Mesenchymal stem cell (in vitro differentiated cells and primary cell): Measurements from ENCODE around the gene PIGV.

ENCODE experiments used
- DNase-seq: peaks from one replicate; pipeline ENCODE4 v3.0.0-alpha.2; 2013
- H2AFZ ChIP-seq: one replicate; pipeline ENCODE4 v1.6.1; 2013; ENCODE audit warnings: low read depth, mild to moderate bottlenecking, control low read depth, inconsistent platforms, low read length, moderate library complexity
- H2AK5ac ChIP-seq: 2 replicates; pipeline ENCODE4 v1.6.1; 2013; ENCODE audit warnings: low read length, moderate library complexity, mild to moderate bottlenecking, inconsistent platforms; ENCODE audit not compliant: severe bottlenecking
- H2BK120ac ChIP-seq: one replicate; pipeline ENCODE4 v1.6.1; 2013; ENCODE audit warnings: low read depth, mild to moderate bottlenecking, inconsistent platforms, low read length, moderate library complexity
- H2BK12ac ChIP-seq, 2 experiments: one replicate each; pipeline ENCODE4 v1.6.1; 2013; ENCODE audit warnings: inconsistent platforms in 2 of 2, low read length in 2 of 2, mild to moderate bottlenecking in 2 of 2, moderate library complexity in 2 of 2, control low read depth in 1 of 2
- H2BK15ac ChIP-seq: one replicate; pipeline ENCODE4 v1.6.1; 2013; ENCODE audit warnings: mild to moderate bottlenecking, low read depth, inconsistent platforms; ENCODE audit not compliant: poor library complexity, severe bottlenecking
- H2BK5ac ChIP-seq: 2 replicates; pipeline ENCODE4 v1.6.1; 2013; ENCODE audit warnings: low read depth, mild to moderate bottlenecking, low read length, control low read depth, inconsistent platforms; ENCODE audit not compliant: poor library complexity, severe bottlenecking
- H3K14ac ChIP-seq, 2 experiments: one replicate each; pipeline ENCODE4 v1.6.1; 2013; ENCODE audit warnings: inconsistent platforms in 2 of 2, low read length in 2 of 2, control low read depth in 1 of 2, mild to moderate bottlenecking in 1 of 2, moderate library complexity in 1 of 2
- H3K18ac ChIP-seq, 2 experiments: one replicate each; pipeline ENCODE4 v1.6.1; 2013; ENCODE audit warnings: inconsistent platforms in 2 of 2, low read length in 2 of 2, control low read depth in 1 of 2, low read depth in 1 of 2, mild to moderate bottlenecking in 1 of 2
- H3K23ac ChIP-seq, 2 experiments: one replicate each; pipeline ENCODE4 v1.6.1; 2013; ENCODE audit warnings: inconsistent platforms in 2 of 2, low read length in 2 of 2, mild to moderate bottlenecking in 2 of 2, moderate library complexity in 2 of 2, control low read depth in 1 of 2
- H3K27ac ChIP-seq: 2 replicates; pipeline ENCODE4 v1.5.1; 2013; ENCODE audit warnings: mild to moderate bottlenecking, moderate library complexity, low read length, control low read depth, inconsistent platforms; ENCODE audit not compliant: poor library complexity, severe bottlenecking
- H3K27me3 ChIP-seq, 2 experiments: 2 replicates each; pipeline versions ENCODE4 v1.6.1 to v1.7.0; 2013; ENCODE audit warnings: low read length in 2 of 2, mild to moderate bottlenecking in 2 of 2, moderate library complexity in 2 of 2, control low read depth in 1 of 2, inconsistent platforms in 1 of 2; ENCODE audit not compliant: control insufficient read depth in 1 of 2, insufficient read depth in 1 of 2
- H3K36me3 ChIP-seq, 2 experiments: 2 replicates each; pipeline versions ENCODE4 v1.6.1 to v1.7.0; 2013; ENCODE audit warnings: low read length in 2 of 2, control low read depth in 1 of 2, inconsistent platforms in 1 of 2, low read depth in 1 of 2, mild to moderate bottlenecking in 1 of 2; ENCODE audit not compliant: insufficient read depth in 2 of 2, control insufficient read depth in 1 of 2
- H3K4ac ChIP-seq, 2 experiments: one replicate each; pipeline ENCODE4 v1.6.1; 2013; ENCODE audit warnings: inconsistent platforms in 2 of 2, low read length in 2 of 2, mild to moderate bottlenecking in 2 of 2, moderate library complexity in 2 of 2, control low read depth in 1 of 2, low read depth in 1 of 2
- H3K4me1 ChIP-seq: 2 replicates; pipeline ENCODE4 v1.6.1; 2013; ENCODE audit warnings: low read depth, low read length, control low read depth; ENCODE audit not compliant: control insufficient read depth, insufficient read depth
- H3K4me2 ChIP-seq: 2 replicates; pipeline ENCODE4 v1.6.1; 2013; ENCODE audit warnings: low read length, mild to moderate bottlenecking, inconsistent platforms; ENCODE audit not compliant: poor library complexity, severe bottlenecking
- H3K4me3 ChIP-seq, 2 experiments: 2 replicates each; pipeline versions ENCODE4 v1.5.1 to v1.7.0; 2013; ENCODE audit warnings: low read length in 2 of 2, mild to moderate bottlenecking in 2 of 2, control low read depth in 1 of 2, low read depth in 1 of 2; ENCODE audit not compliant: insufficient read depth in 1 of 2
- H3K79me1 ChIP-seq: replicated peaks from 2 replicates; pipeline ENCODE4 v1.6.1; 2013; ENCODE audit warnings: mild to moderate bottlenecking, control low read depth, low read length, inconsistent platforms; ENCODE audit not compliant: poor library complexity, severe bottlenecking
- H3K9ac ChIP-seq: 2 replicates; pipeline ENCODE4 v1.7.0; 2013; ENCODE audit warnings: mild to moderate bottlenecking, low read length, moderate library complexity
- H3K9me3 ChIP-seq: 2 replicates; pipeline ENCODE4 v1.7.0; 2013; ENCODE audit warnings: mild to moderate bottlenecking, low read length; ENCODE audit not compliant: control insufficient read depth
- H4K8ac ChIP-seq: one replicate; pipeline ENCODE4 v1.6.1; 2013; ENCODE audit warnings: inconsistent platforms, mild to moderate bottlenecking, low read length, moderate library complexity
- H4K91ac ChIP-seq: one replicate; pipeline ENCODE4 v1.6.1; 2013; ENCODE audit warnings: mild to moderate bottlenecking, low read length, inconsistent platforms
- WGBS: methylation state at CpG from one replicate; pipeline ENCODE4 v1.1.7; 2013; ENCODE audit warnings: mixed read lengths; 5-methylcytosine and 5-hydroxymethylcytosine counted together

Gene PIGV

DNA sequence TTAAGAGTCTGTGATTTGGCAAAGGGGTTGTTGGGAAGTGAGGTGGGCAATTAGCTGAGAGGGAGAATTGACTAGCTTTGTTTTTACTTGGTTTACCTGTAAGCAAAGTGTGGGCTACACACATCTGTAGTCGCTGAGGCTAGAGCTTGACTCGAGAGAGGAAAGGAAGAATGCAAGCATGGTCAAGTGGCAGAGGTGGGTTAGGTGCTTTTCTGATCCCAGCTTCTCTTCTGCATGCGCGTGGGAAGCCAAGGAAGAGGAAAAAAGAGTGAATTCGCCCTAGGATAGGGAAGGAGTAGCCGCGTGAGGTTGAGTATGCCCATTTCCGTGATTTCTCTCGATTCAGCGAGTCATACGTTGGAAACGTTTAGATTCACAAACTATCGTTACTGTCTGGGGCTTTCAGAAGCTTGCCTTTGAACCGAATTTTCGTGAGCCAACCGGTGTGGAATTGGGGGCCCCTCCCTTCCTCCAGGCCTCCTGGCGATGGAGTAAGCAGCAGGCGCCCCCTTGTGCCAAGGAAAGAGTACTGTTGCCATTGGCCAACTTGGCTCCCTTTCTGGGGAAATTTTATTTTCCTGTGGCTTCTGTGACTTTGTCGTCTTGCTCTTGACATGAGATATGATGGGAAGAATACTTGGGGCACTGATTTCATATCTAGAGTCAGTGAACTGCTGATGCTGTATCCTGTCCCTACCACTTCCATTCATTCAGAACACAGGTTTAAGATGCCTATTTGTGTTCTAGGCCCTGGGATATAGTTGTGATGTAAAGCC is 1.3 kb downstream of the PIGV start:
- H2BK15ac ChIP-seq, result no peak overlapping the region
- peak; percentile 82 for DNase-seq
- H3K4me3 ChIP-seq, result peak overlapping the region in 1 of 2 experiments; percentile 83
- no peak overlapping the region for H2BK5ac ChIP-seq
- 9% methylated on average over 18 of the region's 19 CpGs for WGBS
- no peak overlapping the region for H4K8ac ChIP-seq
- H3K4ac ChIP-seq, result peak overlapping the region; percentile 41 to 99
- peak overlapping the region; percentile 80 for H2AK5ac ChIP-seq
- peak overlapping the region in 1 of 2 experiments; percentile 83 for H3K23ac ChIP-seq
- peak overlapping the region in 1 of 2 experiments; percentile 32 for H2BK12ac ChIP-seq
- no peaks in the 10 kb centered on the region for H3K9me3 ChIP-seq
- peak overlapping the region in 1 of 2 experiments; percentile 76 for H3K14ac ChIP-seq
- H4K91ac ChIP-seq, result peak overlapping the region; percentile 37
- H3K27me3 ChIP-seq, result no peaks in the 10 kb centered on the region
- H2AFZ ChIP-seq, result no peak overlapping the region
- peaks cover 22% of the 10 kb centered on the region for H3K4me1 ChIP-seq
- H2BK120ac ChIP-seq, result no peak overlapping the region
- peak overlapping the region; percentile 25 to 64 for H3K18ac ChIP-seq
- peak overlapping the region; percentile 99 for H3K9ac ChIP-seq
- H3K79me1 ChIP-seq, result peaks cover 6% of the 10 kb centered on the region
- H3K36me3 ChIP-seq, result peaks cover 4 to 7% of the 10 kb centered on the region in 2 experiments
- peak overlapping the region; percentile 92 for H3K4me2 ChIP-seq
- H3K27ac ChIP-seq, result peak overlapping the region; percentile 96

- H3K4me1 ChIP-seq, result peaks cover 19% of the 10 kb centered on the region
- H3K14ac ChIP-seq, result no peak overlapping the region
- 86% methylated on average over 3 of the region's 3 CpGs for WGBS
Measured at GRCh38 chr1:26789612-26789865, 1.8 kb downstream of the PIGV start.

GRCh38 chr1:26789931-26790330 is 2.2 kb downstream of the PIGV start:
- Histone ChIP-seq H2AFZ (no peak overlapping the region), H2AK5ac (no peak overlapping the region), H2BK12ac (no peak overlapping the region), H3K4me2 (no peak overlapping the region), H3K18ac (no peak overlapping the region), H3K36me3 (peaks cover 13 to 16% of the 10 kb centered on the region in 2 experiments), H3K23ac (no peak overlapping the region), H2BK5ac (no peak overlapping the region), H3K4ac (no peak overlapping the region), H2BK120ac (no peak overlapping the region), H3K9ac (peak overlapping the region; percentile 99), H3K14ac (no peak overlapping the region), H2BK15ac (no peak overlapping the region), H3K27me3 (no peaks in the 10 kb centered on the region), H3K27ac (no peak overlapping the region), H3K4me1 (peaks cover 17% of the 10 kb centered on the region), H3K9me3 (no peaks in the 10 kb centered on the region), H3K79me1 (peaks cover 12% of the 10 kb centered on the region), H4K8ac (no peak overlapping the region), H3K4me3 (no peak overlapping the region), H4K91ac (no peak overlapping the region)
- WGBS, result no CpG with 5 or more reads among the region's 4 CpGs
- no peak for DNase-seq

More at GRCh38 chr1:26789612-26789865, 1.8 kb downstream of the PIGV start:
- Histone ChIP-seq H3K79me1 (peaks cover 11% of the 10 kb centered on the region), H3K9me3 (no peaks in the 10 kb centered on the region), H3K9ac (peak overlapping the region; percentile 99), H3K18ac (no peak overlapping the region), H3K27ac (no peak overlapping the region), H3K4ac (no peak overlapping the region), H3K27me3 (no peaks in the 10 kb centered on the region), H3K4me3 (no peak overlapping the region), H4K91ac (no peak overlapping the region), H2BK5ac (no peak overlapping the region), H3K4me2 (no peak overlapping the region), H2BK120ac (no peak overlapping the region), H2BK15ac (no peak overlapping the region), H4K8ac (no peak overlapping the region), H3K23ac (no peak overlapping the region), H2AK5ac (no peak overlapping the region), H2BK12ac (no peak overlapping the region), H3K36me3 (peaks cover 9 to 12% of the 10 kb centered on the region in 2 experiments), H2AFZ (no peak overlapping the region)
- DNase-seq, result no peak

- 87% methylated on average over 5 of the region's 5 CpGs for WGBS
- no peak overlapping the region for H3K18ac ChIP-seq
Measured at GRCh38 chr1:26790551-26790953, 2.8 kb downstream of the PIGV start.

More at GRCh38 chr1:26790551-26790953, 2.8 kb downstream of the PIGV start:
- Histone ChIP-seq H2AK5ac (no peak overlapping the region), H4K91ac (no peak overlapping the region), H3K4ac (no peak overlapping the region), H4K8ac (no peak overlapping the region), H3K27me3 (no peaks in the 10 kb centered on the region), H3K4me2 (no peak overlapping the region), H3K23ac (no peak overlapping the region), H2BK120ac (no peak overlapping the region), H3K14ac (no peak overlapping the region), H3K9me3 (no peaks in the 10 kb centered on the region), H2BK15ac (no peak overlapping the region), H3K79me1 (peaks cover 14% of the 10 kb centered on the region), H3K27ac (no peak overlapping the region), H3K9ac (peak overlapping the region; percentile 99), H2AFZ (no peak overlapping the region), H3K4me1 (peaks cover 17% of the 10 kb centered on the region), H2BK5ac (no peak overlapping the region), H3K36me3 (peaks cover 16 to 20% of the 10 kb centered on the region in 2 experiments), H3K4me3 (no peak overlapping the region), H2BK12ac (no peak overlapping the region)
- DNase-seq, result no peak
